DMS153 (cell line): ENCODE results near the gene FOXJ3.

ENCODE experiments used
- DNase-seq: peaks from one replicate; lab custom pipeline; 2025; lab: John Stamatoyannopoulos, UW

Gene FOXJ3

DNA sequence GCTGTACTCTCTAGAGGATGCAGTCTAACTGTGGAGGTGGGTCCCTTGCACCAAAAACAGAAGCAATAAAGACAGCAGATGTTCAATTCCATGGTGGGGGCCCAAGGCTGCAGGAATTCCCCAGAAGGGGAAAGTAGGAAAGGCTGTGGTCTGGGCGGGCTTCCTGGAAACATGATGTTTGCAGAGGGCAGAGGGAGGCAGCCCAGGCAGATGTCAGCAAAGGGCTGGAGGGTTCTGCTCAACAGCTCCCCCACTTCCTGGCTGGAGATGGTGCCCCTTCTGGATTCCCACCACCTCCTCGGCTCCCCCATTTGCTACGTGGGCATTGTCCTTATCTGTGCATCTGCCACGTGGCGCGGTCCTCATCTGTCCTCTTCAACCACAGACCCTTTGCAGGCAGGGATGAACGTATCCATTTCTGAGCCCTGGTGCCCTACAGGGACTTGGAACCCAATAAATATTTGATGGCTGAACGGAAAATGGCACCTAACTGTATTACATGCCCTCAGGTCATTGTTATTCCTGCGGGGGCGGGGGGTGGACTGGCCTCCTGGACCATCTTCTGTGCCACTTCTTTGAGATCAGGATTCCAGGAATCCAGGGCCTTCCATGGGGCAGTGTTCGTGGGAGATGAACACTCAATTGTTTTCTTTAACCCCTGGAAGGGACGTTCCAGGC lies 190.2 kb downstream of the FOXJ3 start:
- DNase-seq: no peak

DNA sequence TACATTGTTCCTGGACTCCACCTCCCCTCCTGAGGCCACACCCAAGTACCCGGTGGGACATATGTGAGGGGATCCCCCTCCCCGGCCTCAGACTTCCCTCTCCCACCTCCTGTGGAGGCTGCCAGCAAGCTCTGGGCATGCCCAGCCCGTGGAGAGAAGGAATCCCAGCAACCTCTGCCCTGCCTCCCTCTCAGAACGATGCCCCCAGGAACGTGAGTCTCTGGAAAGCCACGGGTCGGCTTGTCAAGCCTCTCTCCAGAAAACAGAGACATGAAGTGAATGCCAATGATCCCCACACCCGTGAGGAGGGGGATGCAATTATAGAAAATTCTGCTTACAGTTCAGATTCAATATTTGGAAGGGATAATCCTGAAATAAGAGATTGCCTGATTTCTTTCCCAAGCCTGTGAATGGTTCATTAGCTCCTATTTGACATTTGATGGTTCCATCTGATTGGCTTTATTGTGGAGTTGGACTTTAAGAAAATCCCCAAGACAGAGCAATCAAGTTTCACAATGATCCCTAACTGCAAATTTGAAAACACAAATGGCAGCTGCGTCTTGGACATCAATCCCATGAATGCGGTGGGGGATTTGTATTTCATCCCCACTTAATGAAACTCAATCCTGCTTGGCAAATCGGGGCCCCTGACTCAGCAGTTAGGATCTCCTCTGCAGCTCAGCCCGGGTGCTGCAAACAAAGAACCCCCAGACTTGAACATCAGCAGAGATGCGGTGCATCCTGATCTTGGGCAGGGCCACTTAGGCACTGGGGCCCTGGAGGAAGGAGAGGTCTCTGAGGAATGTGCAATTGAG lies 190.9 kb downstream of the FOXJ3 start:
- no peak for DNase-seq

DNA sequence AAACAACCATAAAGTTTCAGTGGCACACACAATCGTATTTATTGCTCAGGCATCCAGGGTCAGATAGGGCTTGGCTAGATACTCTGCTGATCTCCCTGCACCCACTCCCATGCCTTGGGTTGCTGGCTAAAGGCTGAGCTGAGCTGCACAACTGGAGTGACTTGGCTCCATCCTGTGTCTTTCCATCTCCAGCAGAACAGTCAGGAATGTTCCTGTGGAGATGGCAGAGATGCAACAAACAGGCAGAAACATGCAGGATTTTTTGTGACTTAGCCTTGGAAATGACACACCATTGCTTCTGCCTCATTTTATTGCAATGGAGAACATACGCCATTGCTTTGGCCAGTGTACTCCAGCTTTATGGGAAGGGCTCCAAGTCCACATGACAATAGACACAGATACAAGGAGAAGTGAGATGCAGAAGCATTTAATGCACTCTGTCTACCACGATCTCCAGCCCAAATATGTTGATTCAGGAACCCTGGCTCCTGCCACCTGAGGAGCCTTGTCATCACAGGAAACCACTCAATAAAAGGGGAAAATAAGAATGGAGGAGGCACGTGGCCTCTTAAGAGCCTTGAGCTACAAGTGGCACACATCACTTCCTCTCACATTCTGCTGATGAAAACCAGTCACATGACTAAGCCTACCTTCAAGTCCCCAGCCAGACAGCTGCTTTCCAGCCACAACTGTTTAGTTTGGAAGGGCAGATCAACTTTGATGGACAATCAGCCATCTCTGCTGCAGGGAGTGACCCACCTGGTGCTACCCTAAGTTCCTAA lies 191.9 kb downstream of the FOXJ3 start:
- peak; percentile 93 for DNase-seq

DNA sequence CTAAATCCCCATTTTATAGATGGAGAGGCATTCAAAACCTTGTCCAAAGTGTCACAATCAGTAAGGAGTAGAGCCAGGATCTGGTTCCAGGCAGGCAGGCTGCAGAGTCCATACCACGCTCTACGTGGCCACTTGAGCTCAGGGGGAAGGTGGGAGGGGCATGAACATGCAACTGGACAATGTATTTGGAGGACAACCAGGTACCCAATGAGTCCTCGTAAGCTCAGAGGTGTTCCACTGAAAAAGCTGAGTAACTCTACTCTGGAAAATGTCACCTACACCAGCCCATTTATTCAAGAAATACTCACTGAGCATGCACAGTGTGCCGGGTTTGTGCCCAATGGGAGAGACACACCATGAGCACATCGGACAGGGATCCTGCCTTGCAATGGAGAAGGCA lies 193.1 kb downstream of the FOXJ3 start:
- DNase-seq: no peak

DNA sequence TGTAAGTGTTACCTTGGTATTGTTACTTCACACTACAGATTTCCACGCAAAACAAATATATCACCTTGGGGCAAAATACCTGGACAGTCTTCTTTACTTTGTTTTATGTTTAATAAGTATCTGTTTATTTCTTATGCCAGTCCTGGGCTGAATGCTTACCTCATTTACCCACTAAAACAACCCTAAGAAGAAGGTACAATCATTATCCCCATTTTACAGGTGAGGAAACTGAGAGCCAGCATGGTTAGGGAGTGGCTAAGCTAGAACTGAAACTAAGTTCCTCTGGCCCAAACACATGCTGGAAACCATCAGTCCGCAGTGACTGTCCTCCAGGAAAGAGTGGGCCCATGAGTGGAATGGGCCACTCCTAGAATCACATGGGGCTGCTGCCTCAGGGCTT lies 194.8 kb downstream of the FOXJ3 start:
- DNase-seq: no peak

DNA sequence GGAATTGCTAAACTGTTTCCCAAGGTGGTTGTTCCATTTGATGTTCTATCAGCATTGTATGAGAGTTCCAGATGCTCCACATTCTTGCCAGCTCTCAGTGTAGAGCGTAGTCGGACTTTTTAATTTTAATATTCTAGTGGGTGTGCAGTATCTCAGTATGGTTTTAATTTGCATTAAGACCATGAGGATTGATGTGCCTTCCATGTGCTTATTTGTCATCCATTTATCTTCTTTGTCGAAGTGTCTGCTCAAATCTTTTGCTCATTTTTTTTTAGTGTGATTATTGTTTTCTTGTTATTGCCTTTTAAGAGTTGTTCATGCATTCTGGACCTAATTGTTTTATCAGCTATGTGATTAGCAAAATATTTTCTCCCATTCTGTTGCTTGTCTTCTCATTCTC lies 195.6 kb downstream of the FOXJ3 start:
- no peak for DNase-seq

DNA sequence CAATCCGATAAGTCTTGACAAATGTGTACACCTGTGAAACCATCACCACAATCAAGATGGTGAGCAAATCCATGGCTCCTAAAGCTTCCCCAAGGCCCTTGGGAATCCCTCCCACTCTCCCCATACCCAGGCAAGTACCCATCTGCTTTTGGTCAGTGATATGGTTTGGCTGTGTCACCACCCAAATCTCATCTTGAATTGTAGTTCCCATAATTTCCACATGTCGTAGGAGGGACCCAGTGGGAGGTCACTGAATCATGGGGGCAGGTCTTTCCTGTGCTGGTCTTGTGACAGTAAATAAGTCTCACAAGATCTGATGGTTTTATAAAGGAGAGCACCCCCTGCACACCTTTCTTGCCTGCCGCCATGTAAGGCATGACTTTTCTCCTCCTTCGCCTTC lies 196.4 kb downstream of the FOXJ3 start:
- DNase-seq: no peak

DNA sequence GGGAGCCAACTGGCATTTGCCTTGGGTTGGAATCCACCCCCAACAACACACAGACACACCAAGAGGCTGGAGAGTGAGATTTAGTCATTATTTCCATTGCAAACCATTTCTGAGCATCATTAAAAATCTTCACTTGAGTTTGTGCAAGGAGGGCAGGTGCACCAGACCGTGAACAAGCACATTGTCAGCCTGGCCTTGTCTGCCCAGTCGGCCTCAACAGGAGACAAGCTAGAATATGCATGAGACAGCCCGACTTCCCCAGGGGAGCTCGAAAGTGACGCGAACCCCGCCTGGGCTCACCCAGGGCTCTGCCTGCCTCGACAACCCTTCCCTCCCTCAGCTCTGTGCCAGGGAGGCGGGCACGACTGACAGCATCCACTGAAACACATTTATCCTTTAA lies 197.3 kb downstream of the FOXJ3 start:
- DNase-seq: no peak

DNA sequence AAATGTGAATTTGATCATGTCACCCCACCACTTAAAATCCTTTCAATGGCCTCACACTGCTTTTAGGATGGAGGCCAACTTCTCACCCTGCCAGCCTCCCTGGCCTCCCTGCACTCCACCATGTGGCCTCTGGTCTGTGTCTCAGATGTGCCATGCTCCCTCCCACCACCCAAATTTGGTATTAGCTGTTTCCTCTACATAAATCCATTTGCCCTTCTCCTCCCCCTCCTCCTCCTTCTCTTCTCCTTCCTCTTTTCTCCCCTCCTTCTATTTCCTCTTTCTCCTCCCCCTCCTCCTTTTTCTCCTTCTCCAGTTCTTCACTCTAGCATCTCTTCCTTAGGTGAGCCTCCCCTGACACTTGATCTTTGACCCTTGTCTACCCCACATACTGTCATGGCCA lies 198.6 kb downstream of the FOXJ3 start:
- no peak for DNase-seq

DNA sequence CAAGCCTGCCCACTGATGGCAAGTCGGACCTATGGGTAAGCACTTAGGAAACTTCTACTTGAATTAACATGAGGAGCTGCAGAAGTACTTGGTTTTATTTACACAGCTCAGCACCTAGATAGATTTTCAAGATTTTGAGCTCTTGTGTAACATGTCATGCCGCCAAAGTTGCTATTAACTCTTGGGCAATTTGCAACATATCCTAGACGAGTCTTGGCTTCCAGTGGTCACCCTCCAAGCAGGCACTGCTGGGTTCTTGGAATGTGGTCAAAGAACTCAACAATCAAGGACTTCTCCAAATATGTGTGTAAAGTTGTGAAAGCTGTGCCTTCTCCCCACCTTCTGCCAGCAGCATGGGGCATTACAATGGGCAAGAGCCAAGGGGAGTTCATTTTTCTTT lies 199.6 kb downstream of the FOXJ3 start:
- no peak for DNase-seq

DNA sequence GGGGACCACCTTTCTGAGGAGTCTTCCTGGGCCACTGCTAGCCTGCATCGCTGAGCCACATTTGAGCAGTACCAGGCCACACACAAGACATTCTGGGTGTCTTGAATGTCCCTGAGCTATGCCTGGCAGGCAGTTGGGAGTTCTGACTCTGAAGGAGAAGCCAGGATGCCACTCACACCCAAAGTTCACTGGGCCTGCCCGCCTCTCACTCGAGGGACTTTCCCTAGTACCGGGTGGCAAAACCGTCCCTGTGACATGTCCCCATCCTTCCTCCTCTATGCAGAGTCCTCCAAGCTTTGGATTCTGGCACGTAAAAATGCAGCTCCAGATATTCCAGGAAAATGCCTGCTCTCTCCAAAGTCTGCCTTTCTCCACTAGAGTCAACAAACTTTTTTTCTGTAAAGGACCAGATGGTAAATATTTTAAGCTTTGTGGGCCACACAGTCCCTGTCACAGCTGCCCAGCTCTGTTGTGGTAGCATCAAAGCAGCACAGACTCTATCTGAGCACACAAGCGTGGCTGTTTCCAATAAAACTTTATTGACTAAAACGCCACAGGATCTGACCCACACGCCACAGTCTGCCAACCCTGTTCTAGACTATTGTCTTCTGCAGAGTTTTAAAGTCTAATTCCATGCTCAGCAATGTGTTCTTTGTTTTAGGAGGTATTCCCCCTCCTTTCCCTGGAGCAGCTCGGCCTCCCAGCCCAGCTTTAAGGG lies 201.1 kb downstream of the FOXJ3 start:
- no peak for DNase-seq

DNA sequence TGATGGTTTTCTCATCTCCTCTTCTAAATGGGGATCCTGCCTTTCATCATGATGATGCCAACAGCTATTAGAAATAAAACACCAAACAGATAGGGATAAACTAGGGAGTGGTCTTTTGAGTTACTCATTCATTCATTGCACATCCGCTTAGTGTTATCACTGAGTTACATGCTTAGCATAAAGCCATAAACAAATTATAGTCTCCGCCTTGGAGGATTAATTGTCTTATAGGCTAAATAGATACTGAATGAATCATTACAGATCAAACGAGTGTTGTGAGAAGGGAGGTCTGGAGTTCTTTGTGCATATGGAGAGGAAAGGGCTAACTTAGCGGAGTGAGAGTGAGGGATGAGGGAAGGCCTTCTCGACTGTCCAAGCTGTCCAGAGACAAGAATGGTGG lies 201.6 kb downstream of the FOXJ3 start:
- DNase-seq: no peak

DNA sequence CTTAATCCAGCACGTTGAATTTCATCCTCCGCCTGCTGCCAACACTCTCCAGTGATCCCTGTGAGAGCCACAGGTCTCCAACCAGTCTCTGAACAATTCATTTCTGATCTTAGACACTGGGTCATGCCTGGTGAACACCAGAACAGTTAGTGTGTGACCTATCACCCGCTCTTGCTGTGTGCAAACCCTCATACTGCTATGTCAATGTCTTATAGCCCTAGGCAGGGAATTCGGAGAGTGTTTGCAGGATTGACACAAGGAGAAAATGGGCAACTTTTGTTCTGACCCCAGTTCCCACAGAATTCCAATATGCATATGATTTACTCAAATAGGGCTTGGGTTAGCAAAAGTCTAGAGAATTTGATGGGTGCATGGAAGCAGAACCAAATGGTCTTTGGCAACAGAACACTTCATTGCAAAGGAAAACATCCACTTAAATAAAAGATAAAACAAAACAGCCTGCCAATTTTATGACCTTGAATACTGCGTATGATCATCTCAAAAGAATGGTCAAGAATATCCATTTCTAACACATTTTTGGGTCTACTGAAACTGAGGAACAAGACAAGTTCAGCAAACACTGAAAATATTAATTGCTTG lies 204.9 kb downstream of the FOXJ3 start:
- no peak for DNase-seq

DNA sequence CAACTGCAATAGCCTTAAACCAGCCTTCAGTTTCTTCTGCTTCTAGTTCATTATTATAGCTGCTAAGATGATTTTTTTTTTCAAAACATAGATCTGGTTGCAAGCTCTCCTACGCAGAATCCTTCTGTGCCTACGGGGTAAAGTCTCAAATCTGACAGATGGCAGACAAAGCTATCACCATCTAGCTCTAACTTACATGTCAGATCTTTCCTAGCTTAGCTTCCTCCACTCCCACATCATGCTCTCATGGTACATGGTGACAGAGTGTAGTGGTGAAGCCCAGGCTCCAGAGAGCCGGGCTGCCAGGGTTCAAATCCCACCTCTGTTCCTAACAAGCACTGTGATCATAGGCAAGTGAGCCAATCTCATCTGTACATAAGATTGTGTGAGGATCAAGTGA lies 206.1 kb downstream of the FOXJ3 start:
- no peak for DNase-seq

DNA sequence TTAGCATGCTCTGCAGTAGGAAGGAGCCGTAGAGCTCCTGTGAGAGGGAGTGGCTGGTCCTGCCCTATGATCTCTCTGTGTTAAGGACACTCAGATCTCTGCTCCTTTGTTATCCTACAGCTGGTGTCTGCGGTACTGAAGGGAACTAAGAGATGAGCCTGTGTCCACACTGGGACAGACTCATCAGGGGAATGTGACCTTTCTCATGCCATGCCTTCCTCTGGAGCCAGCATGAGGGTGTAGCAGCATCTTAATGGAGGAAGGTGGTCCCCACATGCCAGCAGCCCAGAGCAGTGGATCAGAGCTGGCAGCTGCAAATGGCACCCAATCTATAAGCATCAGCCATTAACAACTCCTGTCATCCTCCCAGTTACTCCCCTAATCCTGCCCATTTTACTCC lies 206.5 kb downstream of the FOXJ3 start:
- DNase-seq: no peak

DNA sequence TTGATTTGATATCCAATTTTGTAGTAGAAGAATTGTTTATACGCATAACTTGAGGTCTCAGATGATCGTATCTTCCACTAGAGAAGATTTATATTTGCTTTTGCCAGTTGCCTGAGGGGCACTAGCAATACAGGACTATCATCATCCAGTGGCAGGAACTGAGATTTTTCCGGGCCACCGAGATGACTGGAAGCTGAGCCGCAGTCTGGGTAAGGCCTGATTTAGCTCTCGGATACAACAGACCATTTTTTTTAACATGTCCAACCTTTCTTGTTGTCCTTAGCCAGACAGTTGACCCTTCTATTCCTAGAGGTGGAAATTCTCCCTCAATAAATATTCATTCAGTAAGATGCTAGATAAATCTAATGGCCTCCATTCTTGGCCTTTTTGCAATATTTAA lies 207.3 kb downstream of the FOXJ3 start:
- DNase-seq: no peak
